Endothelial cell (in vitro differentiated cells): ENCODE data around the gene PAEP. TPM values are rescaled to one million over a fixed set of nuclear protein-coding genes. Genes with fewer than 3 reads are reported as not detected.
"Not testable (repeated sequence)": the region's sequence is repeated elsewhere in the genome, so short reads cannot be mapped to it uniquely, and the experiment has no call there.

ENCODE experiments used
- DNase-seq: peaks from one replicate; pipeline ENCODE4 v3.0.0; 2021; ENCODE audit warnings: low spot score
- H3K27ac Mint-ChIP-seq: one replicate; pipeline ENCODE4 v1.8.0; 2021; ENCODE audit warnings: mixed read lengths, inconsistent platforms; ENCODE audit not compliant: unreplicated experiment
- H3K27me3 Mint-ChIP-seq: one replicate; pipeline ENCODE4 v1.8.0; 2021; ENCODE audit warnings: mild to moderate bottlenecking, moderate library complexity, mixed read lengths, inconsistent platforms; ENCODE audit not compliant: unreplicated experiment
- H3K36me3 Mint-ChIP-seq: one replicate; pipeline ENCODE4 v1.8.0; 2021; ENCODE audit warnings: mild to moderate bottlenecking, low read depth, mixed read lengths, inconsistent platforms; ENCODE audit not compliant: unreplicated experiment
- H3K4me1 Mint-ChIP-seq: one replicate; pipeline ENCODE4 v1.8.0; 2021; ENCODE audit warnings: mild to moderate bottlenecking, mixed read lengths, inconsistent platforms; ENCODE audit not compliant: unreplicated experiment
- H3K4me3 Mint-ChIP-seq: one replicate; pipeline ENCODE4 v1.8.0; 2021; ENCODE audit warnings: mild to moderate bottlenecking, mixed read lengths, inconsistent platforms; ENCODE audit not compliant: unreplicated experiment
- H3K9me3 Mint-ChIP-seq: one replicate; pipeline ENCODE4 v1.8.0; 2021; ENCODE audit warnings: mixed read lengths, inconsistent platforms; ENCODE audit not compliant: unreplicated experiment
- CTCF ChIP-seq: fragments of 200-600 bp; sonication (generic); IDR thresholded peaks from one replicate; pipeline ENCODE4 v1.5.0; 2021; ENCODE audit warnings: antibody characterized with exemption; ENCODE audit not compliant: unreplicated experiment
- total RNA-seq: library from RNA; stranded (reverse); fragmentation: NEBNext Ultra II Directional; extraction: Animal tissue kit (Norgen Biotek cat#: 25700); gene quantifications from one replicate; pipeline ENCODE4 v1.2.1, GENCODE V29; 2021; ENCODE audit not compliant: unreplicated experiment

Gene PAEP
- total RNA-seq, 1 donor from 2014 or later: not detected

GRCh38 chr9:135526089-135526729 lies 35.3 kb upstream of the PAEP start:
- TF ChIP-seq CTCF: no peak
- no peaks in the 10 kb centered on the region for H3K36me3 Mint-ChIP-seq
- H3K27me3 Mint-ChIP-seq: no peaks in the 10 kb centered on the region
- H3K9me3 Mint-ChIP-seq: no peaks in the 10 kb centered on the region
- no peak overlapping the region for H3K4me3 Mint-ChIP-seq
- peaks cover 4% of the 10 kb centered on the region for H3K4me1 Mint-ChIP-seq
- no peak overlapping the region for H3K27ac Mint-ChIP-seq
- DNase-seq: no peak

DNA sequence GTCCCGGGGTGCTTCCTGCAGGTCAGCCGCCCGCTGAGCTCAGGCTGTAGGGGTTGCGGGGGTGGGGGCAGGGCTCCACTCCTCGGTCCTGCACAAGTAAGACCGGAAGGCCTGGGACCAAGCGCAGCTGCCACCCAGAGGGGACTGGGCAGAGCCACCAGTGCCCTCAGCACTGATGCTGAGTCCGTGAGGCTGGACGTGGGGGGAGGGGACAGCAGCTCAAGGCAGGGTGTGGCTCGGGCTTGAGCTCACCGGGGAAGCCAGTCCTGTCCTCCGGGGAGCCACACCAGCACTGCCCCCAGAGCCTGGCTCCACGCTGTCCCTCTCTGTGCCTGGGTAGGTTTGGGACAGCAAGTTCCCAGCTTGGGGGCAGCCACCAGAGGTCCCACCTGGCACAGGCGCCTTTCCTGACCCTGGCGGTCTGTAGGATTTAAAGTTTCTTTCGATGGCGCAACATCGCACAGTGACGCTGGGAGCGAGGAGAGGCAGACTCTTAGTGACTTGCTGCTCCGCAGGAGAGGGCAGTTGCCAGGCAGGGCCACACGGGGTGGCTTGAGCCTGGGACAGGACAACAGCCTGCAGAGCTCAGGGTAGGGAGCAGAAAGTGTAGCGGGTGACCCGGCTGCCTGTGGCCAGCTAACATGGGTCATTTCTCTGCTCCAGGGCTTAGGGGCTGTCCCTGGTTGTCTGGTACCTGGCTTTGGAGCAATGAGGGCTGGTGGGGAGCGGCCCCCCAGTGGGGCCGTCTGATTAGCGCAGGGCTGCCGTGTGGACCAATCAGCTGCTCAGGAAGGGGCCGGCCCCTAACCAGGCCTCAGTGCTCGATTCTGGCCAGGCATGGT lies 34.6 kb upstream of the PAEP start:
- Mint-ChIP-seq H3K4me1 (peaks cover 4% of the 10 kb centered on the region), H3K9me3 (no peaks in the 10 kb centered on the region), H3K36me3 (no peaks in the 10 kb centered on the region), H3K27ac (no peak overlapping the region), H3K4me3 (no peak overlapping the region), H3K27me3 (no peaks in the 10 kb centered on the region)
- no peak for DNase-seq
- no peak for TF ChIP-seq CTCF

GRCh38 chr9:135528842-135529435 lies 32.6 kb upstream of the PAEP start:
- not testable (repeated sequence) for H3K9me3 Mint-ChIP-seq, DNase-seq, H3K4me3 Mint-ChIP-seq

GRCh38 chr9:135530146-135530545 lies 31.4 kb upstream of the PAEP start:
- no peak overlapping the region for H3K27ac Mint-ChIP-seq
- TF ChIP-seq CTCF: no peak
- no peaks in the 10 kb centered on the region for H3K9me3 Mint-ChIP-seq
- no peaks in the 10 kb centered on the region for H3K27me3 Mint-ChIP-seq
- H3K4me1 Mint-ChIP-seq: peaks cover 7% of the 10 kb centered on the region
- H3K36me3 Mint-ChIP-seq: no peaks in the 10 kb centered on the region
- DNase-seq: no peak
- no peak overlapping the region for H3K4me3 Mint-ChIP-seq

More at GRCh38 chr9:135528842-135529435, 32.6 kb upstream of the PAEP start:
- not testable (repeated sequence) for H3K4me1 Mint-ChIP-seq, H3K27me3 Mint-ChIP-seq, H3K27ac Mint-ChIP-seq, H3K36me3 Mint-ChIP-seq

DNA sequence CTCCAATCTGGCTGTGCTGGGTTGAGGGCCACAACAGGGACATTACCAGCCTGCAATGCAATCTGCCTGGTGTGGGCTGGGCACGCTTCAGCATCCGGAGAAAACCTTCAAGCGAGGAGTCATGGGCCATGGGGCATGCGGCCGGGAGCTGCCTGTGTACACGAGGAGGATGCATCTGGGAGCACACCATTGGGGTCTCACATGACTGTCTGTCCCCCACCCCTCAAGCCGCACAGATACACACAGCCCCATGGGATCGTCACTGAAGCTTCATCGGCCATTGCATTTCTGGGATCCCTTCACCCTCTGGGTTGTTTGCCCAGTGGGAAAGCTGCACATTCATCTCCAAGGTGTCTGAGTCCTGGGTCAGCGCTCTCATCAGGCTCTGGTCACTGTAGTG lies 30.5 kb upstream of the PAEP start:
- H3K4me1 Mint-ChIP-seq: peaks cover 7% of the 10 kb centered on the region
- no peaks in the 10 kb centered on the region for H3K36me3 Mint-ChIP-seq
- TF ChIP-seq CTCF: no peak
- H3K4me3 Mint-ChIP-seq: no peak overlapping the region
- no peak for DNase-seq
- H3K27me3 Mint-ChIP-seq: no peaks in the 10 kb centered on the region
- no peak overlapping the region for H3K27ac Mint-ChIP-seq
- H3K9me3 Mint-ChIP-seq: no peaks in the 10 kb centered on the region
